ENCODE results near the gene TOP3A. TPM values are rescaled to one million over a fixed set of nuclear protein-coding genes. Genes with fewer than 3 reads are reported as not detected.

Gene TOP3A
- total and polyA plus RNA-seq, 11 donors = 9.4 to 26.1 (median 12.8) TPM

- ATAC-seq (no peak), DNase-seq (no peak)
- Histone ChIP-seq H3K9me3 (no peaks in the 10 kb centered on the region), H3K36me3 (peaks cover 0 to 23% (median 6%) of the 10 kb centered on the region in 9 donors), H3K4me3 (no peak overlapping the region), H3K27ac (no peak overlapping the region), H3K4me1 (peaks cover 0 to 23% (median 15%) of the 10 kb centered on the region in 12 donors), H3K27me3 (no peaks in the 10 kb centered on the region)
- intact Hi-C loops (cut with DNase I) = loop anchor here in 2 of 10 donors (10.0 kb wide), 1 partner anchor 86 kb away; the partner anchor contains the start of genes SMCR8 (in 2 of the 2) and TOP3A (in 2 of the 2)
- WGBS, 4 donors = 78 to 89% (median 86%) methylated on average over 3 to 4 of the region's 4 CpGs
- no peak for TF ChIP-seq CTCF (IDR thresholded peaks at IDR 0.05)
- TF ChIP-seq POLR2A (IDR thresholded peaks at IDR 0.05) = no peak
These were observed 85.5 kb downstream of the TOP3A start for GRCh38 chr17:18229254-18229653.

GRCh38 chr17:18228176-18228682 lies 86.6 kb downstream of the TOP3A start:
- ATAC-seq (no peak), DNase-seq (no peak)
- WGBS, 4 donors = 87 to 91% (median 90%) methylated on average over 10 of the region's 10 CpGs
- no peaks in the 10 kb centered on the region for H3K9me3 ChIP-seq
- peaks cover 0 to 25% (median 15%) of the 10 kb centered on the region in 12 donors for H3K4me1 ChIP-seq
- H3K27me3 ChIP-seq = no peaks in the 10 kb centered on the region
- peaks cover 0 to 13% (median 0%) of the 10 kb centered on the region in 9 donors for H3K36me3 ChIP-seq
- no peak overlapping the region for H3K27ac ChIP-seq
- intact Hi-C loops (cut with DNase I) = loop anchor here in 2 of 10 donors (10.0 kb wide), 1 partner anchor 87 kb away; the partner anchor contains the start of genes SMCR8 (in 2 of the 2) and TOP3A (in 2 of the 2)
- TF ChIP-seq POLR2A (IDR thresholded peaks at IDR 0.05) = no peak
- TF ChIP-seq CTCF (IDR thresholded peaks at IDR 0.05) = no peak
- H3K4me3 ChIP-seq = no peak overlapping the region

GRCh38 chr17:18227635-18228034 lies 87.2 kb downstream of the TOP3A start:
- ATAC-seq (no peak), DNase-seq (no peak)
- H3K27me3 ChIP-seq = no peaks in the 10 kb centered on the region
- intact Hi-C loops (cut with DNase I) = loop anchor here in 2 of 10 donors (10.0 kb wide), 1 partner anchor 87 kb away; the partner anchor contains the start of genes SMCR8 (in 2 of the 2) and TOP3A (in 2 of the 2)
- TF ChIP-seq CTCF (IDR thresholded peaks at IDR 0.05) = no peak
- no peak for TF ChIP-seq POLR2A (IDR thresholded peaks at IDR 0.05)
- H3K27ac ChIP-seq = no peak overlapping the region
- no peaks in the 10 kb centered on the region for H3K9me3 ChIP-seq
- H3K36me3 ChIP-seq = peaks cover 0 to 9% (median 0%) of the 10 kb centered on the region in 9 donors
- H3K4me1 ChIP-seq = peaks cover 0 to 25% (median 15%) of the 10 kb centered on the region in 12 donors
- no peak overlapping the region for H3K4me3 ChIP-seq
- 95 to 98% (median 97%) methylated on average over 5 of the region's 5 CpGs for WGBS, 4 donors

GRCh38 chr17:18226284-18226945 lies 88.4 kb downstream of the TOP3A start:
- TF ChIP-seq POLR2A (IDR thresholded peaks at IDR 0.05) = no peak
- TF ChIP-seq CTCF (IDR thresholded peaks at IDR 0.05) = no peak
- ATAC-seq (no peak), DNase-seq (no peak)
- Histone ChIP-seq H3K4me1 (peaks cover 0 to 25% (median 15%) of the 10 kb centered on the region in 12 donors), H3K9me3 (no peaks in the 10 kb centered on the region), H3K36me3 (no peaks in the 10 kb centered on the region), H3K27ac (peak overlapping the region in 7 of 12 donors; percentile 15 to 65 (median 52)), H3K27me3 (no peaks in the 10 kb centered on the region), H3K4me3 (peak overlapping the region; percentile 33 to 91 (median 66))
- intact Hi-C loops (cut with DNase I) = loop anchor here in 2 of 10 donors (10.0 kb wide), 1 partner anchor 88 kb away; the partner anchor contains the start of genes SMCR8 (in 2 of the 2) and TOP3A (in 2 of the 2)
- 13 to 30% (median 27%) methylated on average over 11 to 16 of the region's 16 CpGs for WGBS, 4 donors
